K562 (cell line): Measurements from ENCODE around the gene JPT2. TPM values are rescaled to one million over a fixed set of nuclear protein-coding genes. Genes with fewer than 3 reads are reported as not detected.

Experiments used
- BCLAF1 ChIP-seq, 2 experiments: fragments of 450-650 bp in 1 of 2; IDR thresholded peaks; 2 replicates each; pipeline ENCODE4 v1.6.1; 2011 to 2017; ENCODE audit warnings: low read depth in 2 of 2, antibody characterized with exemption in 1 of 2, borderline replicate concordance in 1 of 2, low read length in 1 of 2, mild to moderate bottlenecking in 1 of 2, mixed read lengths in 1 of 2; ENCODE audit not compliant: control insufficient read depth in 1 of 2
- HDAC2 ChIP-seq: fragments of 450-650 bp; IDR thresholded peaks from 2 replicates; pipeline ENCODE4 v1.6.1; 2016; ENCODE audit warnings: mild to moderate bottlenecking
- MCM5 ChIP-seq: fragments of 450-650 bp; IDR thresholded peaks from 2 replicates; pipeline ENCODE4 v1.6.1; 2016; ENCODE audit warnings: low read depth
- TOE1 ChIP-seq, 2 experiments: fragments of 450-650 bp in 1 of 2; sonication (generic) in 1 of 2; formaldehyde crosslinking in 1 of 2; IDR thresholded peaks; 2 replicates each; pipeline versions ENCODE4 v1.7.1 to v1.8.0; 2016 to 2022; ENCODE audit warnings: borderline replicate concordance in 2 of 2, mild to moderate bottlenecking in 2 of 2, antibody characterized with exemption in 1 of 2, inconsistent platforms in 1 of 2, low read depth in 1 of 2, missing genetic modification reagents in 1 of 2, moderate library complexity in 1 of 2
- ZNF140 ChIP-seq: fragments of 250-450 bp; sonication (Bioruptor Pico); IDR thresholded peaks from 2 replicates; pipeline ENCODE4 v1.8.0; 2021; ENCODE audit warnings: moderate library complexity, mild to moderate bottlenecking, inconsistent platforms
- ZSCAN32 ChIP-seq: fragments of 450-650 bp; formaldehyde crosslinking; IDR thresholded peaks from 2 replicates; pipeline ENCODE4 v1.4.0; 2020; ENCODE audit warnings: mild to moderate bottlenecking, moderate library complexity
- polyA plus RNA-seq, 8 experiments: library from polyadenylated mRNA; depleted of rRNA in 4 of 8; stranded (reverse) in 5 of 8; unstranded in 3 of 8; fragments of >200 nt; fragmentation: Nextera tagmentation in 2 of 8; fragmentation: Illumina TruSeq in 1 of 8; extraction: Ambion mirVana in 2 of 8; extraction: Trizol in 1 of 8; gene quantifications; 2 replicates each; pipeline versions ENCODE4 v1.2.1 to v1.2.3, GENCODE V29; 2011 to 2014; ENCODE audit warnings: inconsistent platforms in 1 of 8, missing spikeins in 1 of 8
- total RNA-seq, 7 experiments: library from RNA; depleted of rRNA in 6 of 7; stranded (reverse); fragments of >200 nt in 6 of 7; fragmentation: Illumina TruSeq in 2 of 7; extraction: Trizol in 2 of 7; gene quantifications; 2 replicates each; pipeline versions ENCODE4 v1.2.1 to v1.2.3, GENCODE V29; 2011 to 2021; ENCODE audit warnings: low replicate concordance in 1 of 7

Gene JPT2
- total and polyA plus RNA-seq, 9 of the 15 experiments (the other 6 are each of a cell fraction or from before 2014, with no cell fraction given) = 25.5 to 133 (median 106) TPM

GRCh38 chr16:1707193-1707790 is 29.2 kb downstream of the JPT2 start (continued):
- no peak for TF ChIP-seq ZNF140
- no peak for TF ChIP-seq MCM5
- no peak for TF ChIP-seq ZSCAN32 (CRISPR knock-in tag)
- TF ChIP-seq TOE1 (IDR thresholded peaks at IDR 0.05; ENCODE audit: borderline replicate concordance) = no peak
- TF ChIP-seq TOE1 (CRISPR knock-in tag; IDR thresholded peaks at IDR 0.05; ENCODE audit: borderline replicate concordance, low read depth) = no peak
- 0 out of 2 replicates have a peak, but pooled peaks have one; percentile 35 for TF ChIP-seq HDAC2
- TF ChIP-seq BCLAF1 (IDR thresholded peaks at IDR 0.05; ENCODE audit: borderline replicate concordance in 1 of 2, control insufficient read depth in 1 of 2, low read depth in 2 of 2, low read length in 1 of 2) = no peak
- TF ChIP-seq, all 486 proteins: peak for 14
